ENCODE data around the gene CLDN24.

GRCh38 chr4:183304538-183304937, 17.7 kb downstream of the CLDN24 start:
- TF ChIP-seq POLR2A (IDR thresholded peaks at IDR 0.05; ENCODE audit: extremely low read depth, insufficient read length) (no peak), CTCF (IDR thresholded peaks at IDR 0.05; ENCODE audit: low read depth, low read length) (no peak)
